Measurements from ENCODE around the gene MARCKS. TPM values are rescaled to one million over a fixed set of nuclear protein-coding genes. Genes with fewer than 3 reads are reported as not detected.

MARCKS gene
- polyA plus RNA-seq, 1 of the 3 experiments (the other 2 are of a cell fraction): 61.4 TPM

DNA sequence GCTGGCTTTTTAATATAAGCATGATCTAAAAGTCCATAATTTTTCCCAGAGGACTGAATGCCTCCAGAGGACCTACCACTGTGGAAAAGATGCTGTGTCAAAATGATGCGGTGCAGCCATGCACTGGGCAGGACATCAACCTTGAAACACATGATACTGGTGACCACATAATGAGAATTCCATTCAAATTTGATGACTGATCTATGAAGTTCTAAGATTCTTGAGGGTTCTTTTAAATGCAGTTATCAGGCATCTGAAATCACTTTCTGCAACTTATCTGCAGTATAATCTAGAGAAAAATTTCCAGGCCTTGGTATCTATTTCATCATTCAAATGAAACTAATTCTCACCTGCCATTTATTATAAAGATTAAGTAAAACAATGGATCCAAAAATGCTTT is 15.0 kb upstream of the MARCKS start (continued):
- TF ChIP-seq, protein P1, sequence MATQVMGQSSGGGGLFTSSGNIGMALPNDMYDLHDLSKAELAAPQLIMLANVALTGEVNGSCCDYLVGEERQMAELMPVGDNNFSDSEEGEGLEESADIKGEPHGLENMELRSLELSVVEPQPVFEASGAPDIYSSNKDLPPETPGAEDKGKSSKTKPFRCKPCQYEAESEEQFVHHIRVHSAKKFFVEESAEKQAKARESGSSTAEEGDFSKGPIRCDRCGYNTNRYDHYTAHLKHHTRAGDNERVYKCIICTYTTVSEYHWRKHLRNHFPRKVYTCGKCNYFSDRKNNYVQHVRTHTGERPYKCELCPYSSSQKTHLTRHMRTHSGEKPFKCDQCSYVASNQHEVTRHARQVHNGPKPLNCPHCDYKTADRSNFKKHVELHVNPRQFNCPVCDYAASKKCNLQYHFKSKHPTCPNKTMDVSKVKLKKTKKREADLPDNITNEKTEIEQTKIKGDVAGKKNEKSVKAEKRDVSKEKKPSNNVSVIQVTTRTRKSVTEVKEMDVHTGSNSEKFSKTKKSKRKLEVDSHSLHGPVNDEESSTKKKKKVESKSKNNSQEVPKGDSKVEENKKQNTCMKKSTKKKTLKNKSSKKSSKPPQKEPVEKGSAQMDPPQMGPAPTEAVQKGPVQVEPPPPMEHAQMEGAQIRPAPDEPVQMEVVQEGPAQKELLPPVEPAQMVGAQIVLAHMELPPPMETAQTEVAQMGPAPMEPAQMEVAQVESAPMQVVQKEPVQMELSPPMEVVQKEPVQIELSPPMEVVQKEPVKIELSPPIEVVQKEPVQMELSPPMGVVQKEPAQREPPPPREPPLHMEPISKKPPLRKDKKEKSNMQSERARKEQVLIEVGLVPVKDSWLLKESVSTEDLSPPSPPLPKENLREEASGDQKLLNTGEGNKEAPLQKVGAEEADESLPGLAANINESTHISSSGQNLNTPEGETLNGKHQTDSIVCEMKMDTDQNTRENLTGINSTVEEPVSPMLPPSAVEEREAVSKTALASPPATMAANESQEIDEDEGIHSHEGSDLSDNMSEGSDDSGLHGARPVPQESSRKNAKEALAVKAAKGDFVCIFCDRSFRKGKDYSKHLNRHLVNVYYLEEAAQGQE (IDR thresholded peaks at IDR 0.05; ENCODE audit: low read depth, low read length): no peak
- no peak for TF ChIP-seq TAF1 (IDR thresholded peaks at IDR 0.05; ENCODE audit: borderline replicate concordance, low read depth, low read length)
- no peak for TF ChIP-seq RCOR1 (IDR thresholded peaks at IDR 0.05; ENCODE audit: low read length)
- no peak for TF ChIP-seq SMC3 (IDR thresholded peaks at IDR 0.05; ENCODE audit: low read depth, low read length)
- no peak for TF ChIP-seq EZH2phosphoT487 (IDR thresholded peaks at IDR 0.05; ENCODE audit: borderline replicate concordance, low read depth)

DNA sequence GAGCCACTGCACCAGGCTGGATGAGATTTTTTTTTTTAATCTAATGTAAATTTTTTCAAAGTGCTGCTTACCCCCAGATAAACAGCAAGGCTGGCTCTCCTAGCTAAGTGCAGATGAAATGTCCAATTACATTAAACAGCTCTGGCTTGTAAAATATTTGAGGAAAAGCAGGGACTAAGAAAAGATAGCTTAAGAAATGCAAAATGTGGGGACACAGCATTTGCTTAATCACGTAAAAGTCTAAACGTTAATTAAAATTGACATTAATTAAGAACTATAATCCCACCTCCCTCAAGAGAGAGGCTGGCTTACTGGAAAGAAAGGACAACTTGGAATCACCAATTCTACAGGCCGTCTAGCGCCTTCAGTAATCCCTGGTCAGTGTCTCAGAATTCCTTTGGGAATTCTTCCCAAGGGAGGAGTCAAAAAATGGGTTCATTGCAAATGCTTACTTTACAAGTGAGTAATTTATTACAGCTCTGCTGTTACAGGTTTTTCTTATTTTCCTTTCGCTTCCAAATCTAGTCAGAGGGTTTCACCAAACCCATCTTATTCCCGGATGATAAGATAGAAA is 13.6 kb upstream of the MARCKS start:
- H3K27me3 ChIP-seq (ENCODE audit: insufficient read depth): no peaks in the 10 kb centered on the region
- no peak overlapping the region for H3K4me2 ChIP-seq
- no peak overlapping the region for H2AFZ ChIP-seq (ENCODE audit: low read depth)
- DNase-seq: no peak
- ChIA-PET POLR2A (no interaction called here), CTCF (interaction anchor here (1.2 to 1.4 kb wide), 2 partner anchors 10 to 16 kb away, joined by 3 read pairs; no protein-coding TSS in a partner anchor)
- no peak overlapping the region for H3K27ac ChIP-seq (ENCODE audit: low read depth in 2 of 2, low read length in 1 of 2)
- H3K9me3 ChIP-seq: no peaks in the 10 kb centered on the region
- peaks cover 9% of the 10 kb centered on the region for H3F3A ChIP-seq (replicated peaks; ENCODE audit: insufficient read depth)
- H3K36me3 ChIP-seq (replicated peaks in 1 of 2; ENCODE audit: control insufficient read depth in 1 of 2, insufficient read depth in 2 of 2, low read length in 1 of 2): no peaks in the 10 kb centered on the region
- no peaks in the 10 kb centered on the region for H4K20me1 ChIP-seq (ENCODE audit: insufficient read depth)
- H3K9ac ChIP-seq: no peak overlapping the region
- 95% methylated on average over 6 of the region's 6 CpGs for WGBS (ENCODE audit: low lambda C conversion rate)
- H3K9me2 ChIP-seq: no peaks in the 10 kb centered on the region; the same call in 1 of the 2 replicates
- no peak for TF ChIP-seq POLR2AphosphoS5 (IDR thresholded peaks at IDR 0.05; ENCODE audit: low read depth, low read length)
- TF ChIP-seq, protein P2, sequence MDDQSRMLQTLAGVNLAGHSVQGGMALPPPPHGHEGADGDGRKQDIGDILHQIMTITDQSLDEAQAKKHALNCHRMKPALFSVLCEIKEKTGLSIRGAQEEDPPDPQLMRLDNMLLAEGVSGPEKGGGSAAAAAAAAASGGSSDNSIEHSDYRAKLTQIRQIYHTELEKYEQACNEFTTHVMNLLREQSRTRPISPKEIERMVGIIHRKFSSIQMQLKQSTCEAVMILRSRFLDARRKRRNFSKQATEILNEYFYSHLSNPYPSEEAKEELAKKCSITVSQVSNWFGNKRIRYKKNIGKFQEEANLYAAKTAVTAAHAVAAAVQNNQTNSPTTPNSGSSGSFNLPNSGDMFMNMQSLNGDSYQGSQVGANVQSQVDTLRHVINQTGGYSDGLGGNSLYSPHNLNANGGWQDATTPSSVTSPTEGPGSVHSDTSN (IDR thresholded peaks at IDR 0.05): no peak
- TF ChIP-seq, protein P3, sequence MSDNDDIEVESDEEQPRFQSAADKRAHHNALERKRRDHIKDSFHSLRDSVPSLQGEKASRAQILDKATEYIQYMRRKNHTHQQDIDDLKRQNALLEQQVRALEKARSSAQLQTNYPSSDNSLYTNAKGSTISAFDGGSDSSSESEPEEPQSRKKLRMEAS (IDR thresholded peaks at IDR 0.05; ENCODE audit: low read depth): no peak
- TF ChIP-seq TCF12 (IDR thresholded peaks at IDR 0.05): no peak
- TF ChIP-seq SMC3 (IDR thresholded peaks at IDR 0.05; ENCODE audit: low read depth, low read length): no peak
- no peak for TF ChIP-seq RCOR1 (IDR thresholded peaks at IDR 0.05; ENCODE audit: low read length)
- TF ChIP-seq NFIC (IDR thresholded peaks at IDR 0.05; ENCODE audit: borderline replicate concordance): no peak
- TF ChIP-seq, protein P4, sequence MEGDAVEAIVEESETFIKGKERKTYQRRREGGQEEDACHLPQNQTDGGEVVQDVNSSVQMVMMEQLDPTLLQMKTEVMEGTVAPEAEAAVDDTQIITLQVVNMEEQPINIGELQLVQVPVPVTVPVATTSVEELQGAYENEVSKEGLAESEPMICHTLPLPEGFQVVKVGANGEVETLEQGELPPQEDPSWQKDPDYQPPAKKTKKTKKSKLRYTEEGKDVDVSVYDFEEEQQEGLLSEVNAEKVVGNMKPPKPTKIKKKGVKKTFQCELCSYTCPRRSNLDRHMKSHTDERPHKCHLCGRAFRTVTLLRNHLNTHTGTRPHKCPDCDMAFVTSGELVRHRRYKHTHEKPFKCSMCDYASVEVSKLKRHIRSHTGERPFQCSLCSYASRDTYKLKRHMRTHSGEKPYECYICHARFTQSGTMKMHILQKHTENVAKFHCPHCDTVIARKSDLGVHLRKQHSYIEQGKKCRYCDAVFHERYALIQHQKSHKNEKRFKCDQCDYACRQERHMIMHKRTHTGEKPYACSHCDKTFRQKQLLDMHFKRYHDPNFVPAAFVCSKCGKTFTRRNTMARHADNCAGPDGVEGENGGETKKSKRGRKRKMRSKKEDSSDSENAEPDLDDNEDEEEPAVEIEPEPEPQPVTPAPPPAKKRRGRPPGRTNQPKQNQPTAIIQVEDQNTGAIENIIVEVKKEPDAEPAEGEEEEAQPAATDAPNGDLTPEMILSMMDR (IDR thresholded peaks at IDR 0.05): no peak
- TF ChIP-seq FOSL2 (IDR thresholded peaks at IDR 0.05; ENCODE audit: borderline replicate concordance, low read depth): no peak
- TF ChIP-seq MXI1 (IDR thresholded peaks at IDR 0.05; ENCODE audit: low read depth, low read length): no peak
- TF ChIP-seq, protein P5, sequence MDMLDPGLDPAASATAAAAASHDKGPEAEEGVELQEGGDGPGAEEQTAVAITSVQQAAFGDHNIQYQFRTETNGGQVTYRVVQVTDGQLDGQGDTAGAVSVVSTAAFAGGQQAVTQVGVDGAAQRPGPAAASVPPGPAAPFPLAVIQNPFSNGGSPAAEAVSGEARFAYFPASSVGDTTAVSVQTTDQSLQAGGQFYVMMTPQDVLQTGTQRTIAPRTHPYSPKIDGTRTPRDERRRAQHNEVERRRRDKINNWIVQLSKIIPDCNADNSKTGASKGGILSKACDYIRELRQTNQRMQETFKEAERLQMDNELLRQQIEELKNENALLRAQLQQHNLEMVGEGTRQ (IDR thresholded peaks at IDR 0.05; ENCODE audit: borderline replicate concordance, low read depth, low read length): no peak
- H3K4me3 ChIP-seq (ENCODE audit: low read depth in 2 of 2, low read length in 1 of 2): no peak overlapping the region
- H3K79me2 ChIP-seq (ENCODE audit: insufficient read depth): no peaks in the 10 kb centered on the region
- H3K4me1 ChIP-seq (ENCODE audit: control insufficient read depth in 1 of 2, insufficient read depth in 2 of 2, low read depth in 1 of 2, low read length in 1 of 2): peaks cover 0 to 9% of the 10 kb centered on the region in 2 experiments; a peak in 1 of 4 replicates

All from SK-N-SH (cell line).